HG03045 (cell line): Measurements from ENCODE around the gene ZMYND19.
"Not testable (repeated sequence)": the region's sequence is repeated elsewhere in the genome, so short reads cannot be mapped to it uniquely, and the experiment has no call there.

Source experiments
- ATAC-seq: cut with Tn5 transposase; IDR thresholded peaks from one replicate; pipeline ENCODE4 v1.9.1; 2021; ENCODE audit warnings: mild to moderate bottlenecking, moderate library complexity; ENCODE audit not compliant: unreplicated experiment

Gene ZMYND19

GRCh38 chr9:137590469-137591383 is at the start of gene ZMYND19:
Gene ZMYND19, minus strand, starts transcription at chr9:137590512. Its CDS starts 249 bp downstream, at chr9:137590263.
- peak; percentile 80 for ATAC-seq

GRCh38 chr9:137639303-137640051 is 49.2 kb upstream of the ZMYND19 start:
- ATAC-seq = no peak

GRCh38 chr9:137638680-137639079 is 48.4 kb upstream of the ZMYND19 start:
- no peak for ATAC-seq

GRCh38 chr9:137634016-137634415 is 43.7 kb upstream of the ZMYND19 start:
- no peak for ATAC-seq

GRCh38 chr9:137632230-137633161 is 42.2 kb upstream of the ZMYND19 start:
- ATAC-seq = no peak

GRCh38 chr9:137631345-137632229 is 41.3 kb upstream of the ZMYND19 start:
- no peak for ATAC-seq

GRCh38 chr9:137630679-137631078 is 40.4 kb upstream of the ZMYND19 start:
- no peak for ATAC-seq

- no peak for ATAC-seq
These were observed 39.8 kb upstream of the ZMYND19 start for GRCh38 chr9:137630126-137630525.

GRCh38 chr9:137627406-137627805 is 37.1 kb upstream of the ZMYND19 start:
- not testable (repeated sequence) for ATAC-seq

GRCh38 chr9:137626464-137626863 is 36.2 kb upstream of the ZMYND19 start:
- ATAC-seq = no peak

GRCh38 chr9:137622211-137622610 is 31.9 kb upstream of the ZMYND19 start:
- not testable (repeated sequence) for ATAC-seq

- ATAC-seq = no peak
These were observed 30.9 kb upstream of the ZMYND19 start for GRCh38 chr9:137621131-137621757.

GRCh38 chr9:137620581-137620980 is 30.3 kb upstream of the ZMYND19 start:
- ATAC-seq = no peak

GRCh38 chr9:137620048-137620405 is 29.7 kb upstream of the ZMYND19 start:
- ATAC-seq = no peak

- ATAC-seq = peak; percentile 26
These were observed 29.1 kb upstream of the ZMYND19 start for GRCh38 chr9:137619240-137620047.

GRCh38 chr9:137618105-137619067 is 28.1 kb upstream of the ZMYND19 start, which contains the start of gene EHMT1:
Gene EHMT1, plus strand, starts transcription at chr9:137619005. Its CDS starts 24 bp downstream, at chr9:137619029.
- peak; percentile 67 for ATAC-seq

- no peak for ATAC-seq
These were observed 25.1 kb upstream of the ZMYND19 start for GRCh38 chr9:137615387-137615871.
